Esophagus mucosa (tissue), 1 donor: ENCODE data around the gene GDF3. TPM values are rescaled to one million over a fixed set of nuclear protein-coding genes. Genes with fewer than 3 reads are reported as not detected.
"Not testable (repeated sequence)": the region's sequence is repeated elsewhere in the genome, so short reads cannot be mapped to it uniquely, and the experiment has no call there.

ENCODE experiments used
- ATAC-seq: fragments of 200-7000 bp; cut with Tn5 transposase; one replicate; pipeline ENCODE4 v1.9.1; 2020
- total RNA-seq: library from RNA; stranded (reverse); gene quantifications from one replicate; pipeline ENCODE4 v1.2.4, GENCODE V29; 2023
- donor health status: DM: yes; HTN: yes; CAD: no.

GDF3 gene
- total RNA-seq = not detected

GRCh38 chr12:7695566-7696197 lies at the start of gene GDF3:
TSS of gene GDF3 (minus strand) at chr12:7695775. CDS start at chr12:7695728, 47 bp downstream.
- no peak for ATAC-seq

DNA sequence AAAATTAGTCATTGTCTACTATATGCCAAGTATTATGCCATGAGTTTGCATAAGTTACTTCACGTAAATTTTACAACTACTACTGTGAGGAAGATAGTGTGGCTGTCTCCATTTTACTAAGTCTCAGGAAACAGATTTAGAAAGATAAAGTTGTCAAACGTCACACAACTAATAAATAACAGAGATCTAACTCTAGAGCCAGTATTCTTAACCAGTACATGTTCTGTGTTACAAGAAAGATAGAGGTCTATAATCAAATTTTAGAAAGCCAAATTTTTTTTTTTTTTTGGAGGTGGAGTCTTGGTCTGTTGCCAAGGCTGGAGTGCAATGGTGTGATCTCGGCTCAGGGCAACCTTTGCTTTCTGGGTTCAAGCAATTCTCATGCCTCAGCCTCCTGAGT lies 37.4 kb upstream of the GDF3 start:
- no peak for ATAC-seq

- ATAC-seq = no peak
Observed at GRCh38 chr12:7731486-7731885, 35.9 kb upstream of the GDF3 start.

- not testable (repeated sequence) for ATAC-seq
Observed at GRCh38 chr12:7730984-7731383, 35.4 kb upstream of the GDF3 start.

DNA sequence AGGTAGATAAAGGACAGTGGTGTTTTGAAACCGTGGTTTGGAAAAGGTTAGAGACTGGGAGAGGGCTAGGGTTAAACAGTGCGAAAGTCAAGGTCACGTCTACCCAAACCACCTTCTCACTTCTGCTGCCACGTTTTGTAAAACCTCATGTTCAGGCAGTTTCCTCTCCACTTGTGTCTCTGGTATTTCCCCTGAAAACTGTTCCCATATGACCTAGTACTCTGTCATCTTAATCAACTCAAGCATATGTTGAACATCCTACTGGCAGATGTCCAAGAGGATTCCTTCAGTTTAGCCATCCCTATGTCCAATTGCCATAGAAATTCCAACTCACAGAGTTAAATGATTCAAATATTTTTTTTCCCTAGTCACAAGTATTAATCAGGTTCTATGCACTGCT lies 34.2 kb upstream of the GDF3 start:
- ATAC-seq = no peak

- ATAC-seq = no peak
Observed at GRCh38 chr12:7723926-7724325, 28.4 kb upstream of the GDF3 start.

DNA sequence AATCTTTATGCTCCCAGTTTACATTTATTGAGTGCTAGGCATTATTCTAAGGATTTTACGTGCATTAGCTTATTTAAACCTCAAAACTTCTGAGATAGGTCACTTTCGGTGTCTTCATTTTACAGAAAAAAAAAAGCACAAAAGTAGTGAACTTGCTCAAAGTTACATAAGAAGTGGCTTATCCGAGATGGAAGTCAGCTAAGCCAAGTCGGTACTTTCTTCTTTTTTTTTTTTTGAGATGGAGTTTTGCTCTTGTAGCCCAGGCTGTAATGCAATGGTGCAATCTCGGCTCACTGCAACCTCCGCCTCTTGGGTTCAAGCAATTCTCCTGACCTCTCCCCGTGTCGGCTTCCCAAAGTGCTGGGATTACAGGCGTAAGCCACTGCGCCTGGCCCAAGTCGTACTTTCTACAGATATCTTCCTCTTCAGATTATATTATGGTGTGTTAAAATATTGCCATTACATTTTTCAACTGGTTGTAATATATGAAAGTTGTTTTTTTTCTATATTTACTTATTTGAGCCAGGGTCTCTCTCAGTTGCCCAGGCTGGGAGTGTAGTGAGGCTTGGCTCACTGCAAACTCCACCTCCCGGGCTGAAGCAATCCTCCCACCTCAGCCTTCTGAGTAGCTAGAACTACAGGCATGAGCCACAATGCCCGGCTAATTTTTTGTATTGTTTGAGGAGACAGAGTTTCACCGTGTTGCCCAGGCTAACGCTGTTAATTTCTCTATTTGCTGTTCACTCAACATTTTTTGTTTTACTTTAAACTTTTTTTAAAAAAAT lies 24.6 kb upstream of the GDF3 start:
- ATAC-seq = no peak

DNA sequence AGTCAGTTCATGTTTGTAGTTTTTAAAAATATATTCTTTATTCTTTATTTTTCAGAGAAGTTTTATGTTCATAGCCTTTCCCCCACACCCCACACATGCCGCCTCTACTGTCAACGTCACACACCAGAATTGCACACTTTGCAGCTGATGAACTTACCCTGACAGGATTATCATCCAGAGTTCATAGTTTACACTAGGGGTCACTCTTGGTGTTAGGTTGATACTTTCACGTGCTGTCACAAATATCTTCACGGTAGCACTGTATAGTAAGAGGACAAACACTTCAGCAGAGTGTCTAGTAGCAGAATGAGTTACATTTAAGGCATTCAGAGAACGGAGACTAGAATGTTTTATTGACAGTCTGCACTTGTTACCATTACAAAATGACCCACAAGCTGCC lies 20.8 kb upstream of the GDF3 start:
- peak; percentile 39 for ATAC-seq

GRCh38 chr12:7712841-7713442 lies 17.4 kb upstream of the GDF3 start:
- ATAC-seq = no peak

- no peak for ATAC-seq
Observed at GRCh38 chr12:7711133-7711532, 15.6 kb upstream of the GDF3 start, which contains the start of gene DPPA3. TSS of gene DPPA3 (plus strand) at chr12:7711433. CDS start at chr12:7711571, 138 bp downstream.

DNA sequence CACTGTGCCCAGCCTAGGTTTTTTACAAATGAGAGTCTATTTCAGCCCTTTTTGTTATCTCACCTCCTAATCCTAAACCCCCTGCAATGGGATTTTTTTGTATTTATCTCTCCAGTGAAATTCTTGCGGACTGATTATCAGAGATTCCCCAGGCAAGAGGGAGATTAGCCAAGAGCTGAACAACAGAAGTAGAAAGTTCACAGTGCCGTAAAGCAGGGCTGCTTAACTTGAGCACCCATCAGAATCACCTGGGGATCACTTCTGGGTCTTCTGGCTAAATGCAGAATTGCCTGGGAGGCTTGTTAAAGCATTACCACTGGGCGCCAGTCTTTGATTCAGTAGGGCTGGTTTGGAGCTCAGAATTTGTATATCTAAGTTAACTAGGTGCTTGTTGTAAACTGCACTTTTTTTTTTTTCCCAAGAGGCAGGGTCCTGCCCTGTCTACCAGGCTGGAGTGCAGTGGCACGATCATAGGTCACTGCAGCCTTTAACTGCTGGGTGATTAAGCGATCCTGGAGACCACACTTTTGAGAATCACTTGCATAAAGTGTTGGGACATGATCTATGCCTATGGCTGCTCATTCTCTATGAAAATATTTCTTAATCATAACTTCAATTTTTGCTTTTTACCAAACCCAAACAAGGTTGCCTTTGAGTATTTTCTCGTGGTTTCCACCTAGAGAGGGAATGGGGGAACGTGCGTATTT lies 14.5 kb upstream of the GDF3 start:
- ATAC-seq = no peak

DNA sequence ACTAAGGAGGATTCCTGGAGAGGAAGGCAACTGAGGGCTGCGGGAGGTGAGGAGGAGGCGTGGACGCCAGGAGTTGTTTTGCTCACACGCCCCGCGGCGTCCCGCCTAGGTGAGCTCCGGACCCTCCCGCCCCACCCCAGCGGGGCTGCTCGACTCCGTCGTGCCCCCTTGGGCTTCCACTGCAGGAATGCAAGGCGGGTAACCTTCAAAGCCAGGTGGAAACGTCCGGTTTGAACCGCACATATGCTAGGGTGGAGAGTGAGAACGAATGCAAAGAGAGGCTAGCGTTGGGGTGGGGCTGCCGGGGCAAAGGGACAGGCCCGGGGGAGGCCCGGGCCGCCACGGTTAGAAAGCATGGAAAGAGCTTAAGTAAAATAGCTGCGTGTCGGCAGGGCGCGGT lies 10.3 kb upstream of the GDF3 start:
- no peak for ATAC-seq

- ATAC-seq = no peak
Observed at GRCh38 chr12:7695237-7695560, 376 bp downstream of the GDF3 start.

GRCh38 chr12:7694556-7695236 lies 879 bp downstream of the GDF3 start:
- ATAC-seq = no peak

GRCh38 chr12:7693793-7694192 lies 1.8 kb downstream of the GDF3 start:
- ATAC-seq = no peak

DNA sequence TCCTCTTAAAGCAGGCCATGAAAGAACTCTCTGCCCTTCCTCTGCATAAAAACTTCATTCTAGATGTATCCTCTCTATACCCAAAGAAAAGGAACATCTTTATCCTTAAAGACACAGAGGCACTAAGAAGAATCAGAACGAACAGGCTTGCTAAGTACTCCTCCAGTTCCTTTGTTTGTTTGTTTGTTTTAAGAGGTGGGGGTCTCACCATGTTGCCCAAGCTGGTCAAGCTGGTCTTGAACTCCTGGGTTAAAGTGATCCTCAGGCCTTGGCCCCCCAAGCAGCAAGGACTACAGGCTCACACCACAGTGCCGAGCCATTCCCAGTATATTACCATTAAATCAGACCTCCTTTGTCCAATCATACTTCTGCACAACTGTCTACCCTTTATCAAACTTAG lies 14.0 kb downstream of the GDF3 start:
- ATAC-seq = no peak

DNA sequence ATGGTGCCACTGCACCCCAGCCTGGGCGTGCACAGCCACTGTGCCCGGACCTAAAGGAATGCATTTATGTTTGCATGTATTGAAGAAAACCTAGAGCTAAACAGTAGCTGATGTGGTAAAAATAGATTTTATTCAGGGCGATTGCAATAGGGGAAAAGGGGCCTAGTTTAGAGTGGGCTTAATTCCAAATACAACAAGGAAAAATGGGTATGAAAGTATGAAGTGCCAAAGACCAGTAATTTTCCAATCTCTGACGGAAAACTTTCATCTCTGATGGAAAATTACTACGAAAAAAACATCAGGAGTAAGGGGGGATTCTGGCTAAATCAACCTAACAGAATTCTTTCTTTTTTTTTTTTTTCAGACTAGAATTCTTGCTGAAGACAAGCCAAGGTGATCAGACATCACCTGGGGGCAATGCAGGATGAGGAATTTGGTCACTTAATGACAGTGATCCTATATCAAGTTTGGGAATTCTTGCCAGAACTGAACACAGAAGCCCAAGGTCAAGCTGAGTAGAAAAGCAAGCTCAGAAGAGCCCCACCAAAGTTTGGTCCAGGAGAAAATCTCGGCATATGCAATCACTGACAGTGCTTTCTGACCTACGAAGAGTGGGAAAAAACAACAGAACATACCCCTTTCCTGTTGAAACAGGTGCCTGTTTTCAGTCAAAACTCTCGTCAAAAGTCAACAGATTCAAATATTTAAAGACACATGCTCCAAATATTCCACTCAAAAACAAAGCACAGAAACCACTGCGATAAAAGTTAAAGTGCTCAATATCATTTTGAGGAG lies 16.1 kb downstream of the GDF3 start:
- no peak for ATAC-seq

DNA sequence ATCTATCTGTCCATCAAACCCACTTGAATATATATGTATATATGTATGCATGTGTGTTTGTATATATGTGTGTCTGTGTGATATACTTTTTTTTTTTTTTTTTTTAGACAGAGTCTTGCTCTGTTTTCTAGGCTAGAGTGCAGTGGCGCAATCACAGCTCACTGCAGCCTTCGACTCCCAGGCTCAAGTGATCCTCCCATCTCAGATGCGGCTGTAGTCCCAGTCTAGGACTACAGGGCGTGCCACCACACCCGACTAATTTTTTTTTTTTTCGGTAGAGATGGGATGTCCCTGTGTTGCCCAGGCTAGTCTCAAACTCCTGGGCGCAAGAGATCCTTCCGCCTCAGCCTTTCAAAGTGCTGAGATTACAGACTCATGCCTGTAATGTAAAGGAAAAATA lies 16.8 kb downstream of the GDF3 start:
- no peak for ATAC-seq

GRCh38 chr12:7677432-7677888 lies 18.1 kb downstream of the GDF3 start:
- ATAC-seq = not testable (repeated sequence)

GRCh38 chr12:7675455-7675854 lies 20.1 kb downstream of the GDF3 start:
- not testable (repeated sequence) for ATAC-seq

DNA sequence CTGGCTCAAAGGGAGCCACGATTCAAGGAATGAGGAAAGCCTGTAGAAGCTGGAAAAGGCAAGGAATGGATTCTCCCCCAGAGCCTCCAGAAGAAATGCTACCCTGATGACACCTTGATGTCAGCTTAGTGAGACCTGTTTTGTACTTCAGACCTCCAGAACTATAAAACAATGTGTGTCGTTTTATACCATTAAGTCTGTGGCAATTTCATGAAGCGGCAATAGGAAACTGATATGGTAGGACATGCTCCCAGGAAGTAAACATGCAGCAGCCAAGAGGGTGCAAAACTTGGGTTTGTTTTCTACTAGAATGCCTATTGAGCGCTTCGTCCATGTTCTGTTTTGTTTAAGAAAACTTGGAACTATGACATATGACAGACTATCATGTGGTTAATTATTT lies 27.4 kb downstream of the GDF3 start:
- ATAC-seq = no peak

- ATAC-seq = no peak
Observed at GRCh38 chr12:7667125-7667524, 28.4 kb downstream of the GDF3 start.
